HEK293T (cell line): ENCODE results near the gene NUAK1.

Source experiments
- CTCF ChIA-PET: fragments of 350-600 bp; formaldehyde crosslinking; extraction: SDS; loops from one replicate; lab custom pipeline; 2021; ENCODE audit warnings: antibody characterized with exemption, inconsistent platforms; lab: Yijun Ruan, JAX
- POLR2A ChIA-PET: fragments of 350-600 bp; formaldehyde crosslinking; extraction: SDS; loops from one replicate; lab custom pipeline; 2020; ENCODE audit warnings: antibody characterized with exemption, inconsistent platforms; lab: Yijun Ruan, JAX
- DNase-seq: peaks from one replicate; pipeline ENCODE4 v3.0.0; 2012; ENCODE audit warnings: mixed read lengths; ENCODE audit errors: extremely low spot score
- ARNT ChIP-seq: fragments of 450-650 bp; IDR thresholded peaks from 2 replicates; pipeline ENCODE4 v1.6.1; 2017; ENCODE audit warnings: mild to moderate bottlenecking
- BHLHE40 ChIP-seq: fragments of 450-650 bp; IDR thresholded peaks from 2 replicates; pipeline ENCODE4 v1.6.1; 2016; ENCODE audit warnings: mild to moderate bottlenecking, moderate library complexity, borderline replicate concordance
- CTBP1 ChIP-seq: fragments of 450-650 bp; IDR thresholded peaks from 2 replicates; pipeline ENCODE4 v1.6.1; 2016; ENCODE audit warnings: borderline replicate concordance
- ELF4 ChIP-seq: fragments of 450-650 bp; IDR thresholded peaks from 2 replicates; pipeline ENCODE4 v1.6.1; 2017; ENCODE audit warnings: antibody characterized with exemption
- FOXA1 ChIP-seq: fragments of 450-650 bp; IDR thresholded peaks from 2 replicates; pipeline ENCODE4 v1.6.1; 2016; ENCODE audit warnings: mild to moderate bottlenecking
- FOXK2 ChIP-seq: fragments of 450-650 bp; IDR thresholded peaks from 2 replicates; pipeline ENCODE4 v1.6.1; 2016; ENCODE audit warnings: mild to moderate bottlenecking
- FOXM1 ChIP-seq: fragments of 450-650 bp; IDR thresholded peaks from 2 replicates; pipeline ENCODE4 v1.6.1; 2017; ENCODE audit warnings: mild to moderate bottlenecking, borderline replicate concordance
- HDGF ChIP-seq: fragments of 450-650 bp; IDR thresholded peaks from 2 replicates; pipeline ENCODE4 v1.6.1; 2017; ENCODE audit warnings: antibody characterized with exemption, borderline replicate concordance
- L3MBTL2 ChIP-seq: fragments of 450-650 bp; conservative IDR thresholded peaks from 2 replicates; pipeline ENCODE4 v1.6.1; 2016; ENCODE audit warnings: mild to moderate bottlenecking
- LEF1 ChIP-seq: fragments of 450-650 bp; IDR thresholded peaks from 2 replicates; pipeline ENCODE4 v1.6.1; 2017; ENCODE audit warnings: mild to moderate bottlenecking, borderline replicate concordance
- NFRKB ChIP-seq: fragments of 450-650 bp; IDR thresholded peaks from 2 replicates; pipeline ENCODE4 v1.6.1; 2016; ENCODE audit warnings: mild to moderate bottlenecking, moderate library complexity
- PKNOX1 ChIP-seq: fragments of 450-650 bp; IDR thresholded peaks from 2 replicates; pipeline ENCODE4 v1.6.1; 2016
- SP1 ChIP-seq: fragments of 450-650 bp; IDR thresholded peaks from 2 replicates; pipeline ENCODE4 v1.6.1; 2017
- SUZ12 ChIP-seq: fragments of 450-650 bp; IDR thresholded peaks from 2 replicates; pipeline ENCODE4 v1.6.1; 2016; ENCODE audit warnings: mild to moderate bottlenecking
- TARDBP ChIP-seq: fragments of 450-650 bp; IDR thresholded peaks from 2 replicates; pipeline ENCODE4 v1.6.1; 2016
- ZNF384 ChIP-seq: fragments of 450-650 bp; IDR thresholded peaks from 2 replicates; pipeline ENCODE4 v1.6.1; 2016

NUAK1 gene

GRCh38 chr12:106068296-106068695 lies 70.5 kb downstream of the NUAK1 start:
- POLR2A ChIA-PET = interaction anchor here (0.6 kb wide), 1 partner anchor 78 kb away, joined by 3 read pairs; no protein-coding TSS in a partner anchor
- DNase-seq = no peak
- CTCF ChIA-PET = no interaction called here
- TF ChIP-seq L3MBTL2 (no peak), ELF4 (no peak), NFRKB (no peak), SP1 (no peak), BHLHE40 (no peak), FOXK2 (no peak)

- CTCF ChIA-PET = no interaction called here
- TF ChIP-seq SP1 (no peak), LEF1 (no peak), NFRKB (no peak), PKNOX1 (no peak), ARNT (no peak), FOXK2 (no peak), CTBP1 (no peak), ZNF384 (no peak), SUZ12 (no peak), ELF4 (no peak), L3MBTL2 (no peak), TARDBP (no peak)
- POLR2A ChIA-PET = interaction anchor here (0.6 kb wide), 1 partner anchor 77 kb away, joined by 3 read pairs; no protein-coding TSS in a partner anchor
- DNase-seq = no peak
These were observed 71.0 kb downstream of the NUAK1 start for GRCh38 chr12:106067606-106068205.

- POLR2A ChIA-PET = no interaction called here
- TF ChIP-seq NFRKB (no peak), FOXM1 (no peak), PKNOX1 (no peak), CTBP1 (no peak), ARNT (no peak), ZNF384 (no peak), SP1 (no peak), FOXA1 (no peak), TARDBP (no peak), LEF1 (no peak), L3MBTL2 (no peak)
- CTCF ChIA-PET = no interaction called here
- no peak for DNase-seq
These were observed 71.9 kb downstream of the NUAK1 start for GRCh38 chr12:106066726-106067325.

GRCh38 chr12:106066051-106066705 lies 72.6 kb downstream of the NUAK1 start:
- POLR2A ChIA-PET = no interaction called here
- CTCF ChIA-PET = no interaction called here
- no peak for DNase-seq
- no peak for TF ChIP-seq FOXM1
- TF ChIP-seq ARNT = no peak
- no peak for TF ChIP-seq ELF4
- no peak for TF ChIP-seq LEF1
- no peak for TF ChIP-seq FOXK2
- TF ChIP-seq NFRKB = no peak
- no peak for TF ChIP-seq ZNF384
- TF ChIP-seq FOXA1 = no peak
- TF ChIP-seq BHLHE40 = no peak
- no peak for TF ChIP-seq HDGF
- TF ChIP-seq CTBP1 = no peak
- TF ChIP-seq PKNOX1 = no peak
- no peak for TF ChIP-seq L3MBTL2
- no peak for TF ChIP-seq SUZ12
- TF ChIP-seq TARDBP = no peak
- TF ChIP-seq SP1 = no peak

GRCh38 chr12:106065506-106065905 lies 73.2 kb downstream of the NUAK1 start:
- CTCF ChIA-PET = no interaction called here
- TF ChIP-seq LEF1 (no peak), ELF4 (no peak), NFRKB (no peak), HDGF (no peak), FOXA1 (no peak), L3MBTL2 (no peak), FOXM1 (no peak), SP1 (no peak), FOXK2 (no peak), CTBP1 (no peak), ARNT (no peak), TARDBP (no peak), ZNF384 (no peak), PKNOX1 (no peak), BHLHE40 (no peak), SUZ12 (no peak)
- POLR2A ChIA-PET = no interaction called here
- no peak for DNase-seq
